Measurements from ENCODE around the gene GRIK2. TPM values are rescaled to one million over a fixed set of nuclear protein-coding genes. Genes with fewer than 3 reads are reported as not detected.

Gene GRIK2
- total RNA-seq, 2 donors from 2014 or later, result 1.2 to 1.9 TPM

GRCh38 chr6:101398716-101399615, 5.5 kb downstream of the GRIK2 start:
- ATAC-seq (no peak), DNase-seq (no peak)
- intact Hi-C loops (cut with DNase I, micrococcal nuclease), result no loop called here

- intact Hi-C loops (cut with DNase I, micrococcal nuclease), result no loop called here
- DNase-seq, result no peak
Measured at GRCh38 chr6:101399616-101400162, 6.2 kb downstream of the GRIK2 start.

GRCh38 chr6:101400326-101401135, 7.0 kb downstream of the GRIK2 start:
- ATAC-seq (no peak), DNase-seq (no peak)
- intact Hi-C loops (cut with DNase I, micrococcal nuclease), result no loop called here

More at GRCh38 chr6:101399616-101400162, 6.2 kb downstream of the GRIK2 start:
- ATAC-seq, result no peak

GRCh38 chr6:101401171-101401570, 7.7 kb downstream of the GRIK2 start:
- DNase-seq (no peak), ATAC-seq (no peak)
- intact Hi-C loops (cut with DNase I, micrococcal nuclease), result no loop called here

- intact Hi-C loops (cut with DNase I, micrococcal nuclease), result no loop called here
- ATAC-seq (no peak), DNase-seq (no peak)
Measured at GRCh38 chr6:101401792-101402621, 8.5 kb downstream of the GRIK2 start.

GRCh38 chr6:101402622-101403031, 9.1 kb downstream of the GRIK2 start:
- ATAC-seq (peak; percentile 35), DNase-seq (no peak)
- intact Hi-C loops (cut with DNase I, micrococcal nuclease), result no loop called here

GRCh38 chr6:101403216-101403945, 9.9 kb downstream of the GRIK2 start:
- DNase-seq, result no peak
- ATAC-seq, result no peak
- intact Hi-C loops (cut with DNase I, micrococcal nuclease), result no loop called here

- ATAC-seq (no peak), DNase-seq (no peak)
- intact Hi-C loops (cut with DNase I, micrococcal nuclease), result no loop called here
Measured at GRCh38 chr6:101404775-101405174, 11.3 kb downstream of the GRIK2 start.

- intact Hi-C loops (cut with DNase I, micrococcal nuclease), result no loop called here
- ATAC-seq (no peak), DNase-seq (no peak)
Measured at GRCh38 chr6:101413773-101414172, 20.3 kb downstream of the GRIK2 start.

- intact Hi-C loops (cut with DNase I, micrococcal nuclease), result no loop called here
- ATAC-seq, result no peak
- DNase-seq, result no peak
Measured at GRCh38 chr6:101417900-101418299, 24.4 kb downstream of the GRIK2 start.

GRCh38 chr6:101422251-101422650, 28.7 kb downstream of the GRIK2 start:
- ATAC-seq (no peak), DNase-seq (no peak)
- intact Hi-C loops (cut with DNase I, micrococcal nuclease), result no loop called here

- DNase-seq, result no peak
- intact Hi-C loops (cut with DNase I, micrococcal nuclease), result no loop called here
- ATAC-seq, result no peak
Measured at GRCh38 chr6:101422811-101423210, 29.3 kb downstream of the GRIK2 start.

GRCh38 chr6:101429270-101429669, 35.8 kb downstream of the GRIK2 start:
- ATAC-seq (no peak), DNase-seq (no peak)
- intact Hi-C loops (cut with DNase I, micrococcal nuclease), result no loop called here

GRCh38 chr6:101429845-101430244, 36.3 kb downstream of the GRIK2 start:
- intact Hi-C loops (cut with DNase I, micrococcal nuclease), result no loop called here
- ATAC-seq, result no peak
- DNase-seq, result no peak

GRCh38 chr6:101433141-101433540, 39.6 kb downstream of the GRIK2 start:
- DNase-seq (no peak), ATAC-seq (no peak)
- intact Hi-C loops (cut with DNase I, micrococcal nuclease), result no loop called here

- intact Hi-C loops (cut with DNase I, micrococcal nuclease), result no loop called here
- DNase-seq (no peak), ATAC-seq (no peak)
Measured at GRCh38 chr6:101434601-101435000, 41.1 kb downstream of the GRIK2 start.

- DNase-seq (no peak), ATAC-seq (no peak)
- intact Hi-C loops (cut with DNase I, micrococcal nuclease), result no loop called here
Measured at GRCh38 chr6:101435038-101435437, 41.5 kb downstream of the GRIK2 start.

- DNase-seq, result no peak
- no peak for ATAC-seq
- intact Hi-C loops (cut with DNase I, micrococcal nuclease), result no loop called here
Measured at GRCh38 chr6:101439790-101440189, 46.3 kb downstream of the GRIK2 start.
